ENCODE data around the gene SALL4.
"Not testable (repeated sequence)": the region's sequence is repeated elsewhere in the genome, so short reads cannot be mapped to it uniquely, and the experiment has no call there.

Gene SALL4

DNA sequence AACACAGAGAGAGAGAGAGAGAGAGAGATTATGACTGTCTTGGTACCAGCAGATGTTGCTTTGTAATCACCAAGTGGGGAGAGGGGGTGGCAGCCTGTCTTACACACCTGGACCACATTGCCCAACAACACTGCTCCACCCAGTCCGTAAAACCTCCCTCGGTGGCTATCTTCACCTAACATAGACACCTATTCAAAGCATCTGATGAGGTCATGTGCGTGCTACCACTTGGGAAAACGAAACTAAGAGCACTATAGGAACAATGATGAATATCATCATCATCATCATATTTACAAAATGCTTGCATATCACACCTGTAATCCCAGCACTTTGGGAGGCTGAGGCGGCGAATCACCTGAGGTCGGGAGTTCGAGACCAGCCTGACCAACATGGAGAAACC lies 24.1 kb upstream of the SALL4 start:
- Histone ChIP-seq H3K4me1 (ENCODE audit: control insufficient read depth in 1 of 2, insufficient read depth in 2 of 2, low read length in 2 of 2) (no peaks in the 10 kb centered on the region), H3K9ac (ENCODE audit: low read depth in 1 of 2, low read length in 2 of 2) (no peak overlapping the region), H3K4me3 (ENCODE audit: low read depth in 1 of 2, low read length in 2 of 2) (no peak overlapping the region), H3K9me3 (ENCODE audit: control insufficient read depth in 1 of 2, low read length in 2 of 2) (no peaks in the 10 kb centered on the region), H3K27ac (ENCODE audit: low read depth, low read length) (no peak overlapping the region), H3K36me3 (ENCODE audit: control insufficient read depth in 1 of 2, insufficient read depth in 2 of 2, low read length in 2 of 2) (no peaks in the 10 kb centered on the region), H3K27me3 (ENCODE audit: control insufficient read depth in 1 of 2, insufficient read depth in 2 of 2, low read length in 2 of 2) (no peaks in the 10 kb centered on the region)

GRCh38 chr20:51818479-51819008 lies 16.2 kb upstream of the SALL4 start:
- Histone ChIP-seq H3K36me3 (ENCODE audit: control insufficient read depth in 1 of 2, insufficient read depth in 2 of 2, low read length in 2 of 2) (no peaks in the 10 kb centered on the region), H3K27ac (ENCODE audit: low read depth, low read length) (no peak overlapping the region), H3K9ac (ENCODE audit: low read depth in 1 of 2, low read length in 2 of 2) (no peak overlapping the region), H3K4me1 (ENCODE audit: control insufficient read depth in 1 of 2, insufficient read depth in 2 of 2, low read length in 2 of 2) (no peaks in the 10 kb centered on the region), H3K4me3 (ENCODE audit: low read depth in 1 of 2, low read length in 2 of 2) (no peak overlapping the region), H3K27me3 (ENCODE audit: control insufficient read depth in 1 of 2, insufficient read depth in 2 of 2, low read length in 2 of 2) (no peaks in the 10 kb centered on the region), H3K9me3 (ENCODE audit: control insufficient read depth in 1 of 2, low read length in 2 of 2) (no peaks in the 10 kb centered on the region)

DNA sequence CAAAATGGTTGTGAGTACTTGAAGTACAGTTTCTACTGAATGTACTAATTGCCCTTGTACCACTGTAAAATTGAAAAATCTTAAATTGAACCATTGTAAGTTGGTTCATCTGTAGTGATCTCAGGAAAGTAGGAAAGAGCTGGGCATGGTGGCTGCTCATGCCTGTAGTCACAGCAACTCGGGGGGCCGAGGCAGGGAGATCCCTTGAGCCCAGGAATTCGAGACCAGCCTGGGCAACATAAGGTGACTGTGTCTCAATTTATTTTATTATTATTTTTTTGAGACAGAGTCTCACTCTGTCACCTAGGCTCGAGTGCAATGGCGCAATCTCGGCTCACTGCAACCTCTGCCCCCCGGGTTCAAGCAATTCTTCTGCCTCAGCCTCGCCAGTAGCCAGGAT lies 14.5 kb upstream of the SALL4 start:
- not testable (repeated sequence) for H3K4me3 ChIP-seq (ENCODE audit: low read depth in 1 of 2, low read length in 2 of 2); H3K27me3 ChIP-seq (ENCODE audit: control insufficient read depth in 1 of 2, insufficient read depth in 2 of 2, low read length in 2 of 2); H3K4me1 ChIP-seq (ENCODE audit: control insufficient read depth in 1 of 2, insufficient read depth in 2 of 2, low read length in 2 of 2); H3K27ac ChIP-seq (ENCODE audit: low read depth, low read length); H3K9me3 ChIP-seq (ENCODE audit: control insufficient read depth in 1 of 2, low read length in 2 of 2); H3K9ac ChIP-seq (ENCODE audit: low read depth in 1 of 2, low read length in 2 of 2); H3K36me3 ChIP-seq (ENCODE audit: control insufficient read depth in 1 of 2, insufficient read depth in 2 of 2, low read length in 2 of 2)

DNA sequence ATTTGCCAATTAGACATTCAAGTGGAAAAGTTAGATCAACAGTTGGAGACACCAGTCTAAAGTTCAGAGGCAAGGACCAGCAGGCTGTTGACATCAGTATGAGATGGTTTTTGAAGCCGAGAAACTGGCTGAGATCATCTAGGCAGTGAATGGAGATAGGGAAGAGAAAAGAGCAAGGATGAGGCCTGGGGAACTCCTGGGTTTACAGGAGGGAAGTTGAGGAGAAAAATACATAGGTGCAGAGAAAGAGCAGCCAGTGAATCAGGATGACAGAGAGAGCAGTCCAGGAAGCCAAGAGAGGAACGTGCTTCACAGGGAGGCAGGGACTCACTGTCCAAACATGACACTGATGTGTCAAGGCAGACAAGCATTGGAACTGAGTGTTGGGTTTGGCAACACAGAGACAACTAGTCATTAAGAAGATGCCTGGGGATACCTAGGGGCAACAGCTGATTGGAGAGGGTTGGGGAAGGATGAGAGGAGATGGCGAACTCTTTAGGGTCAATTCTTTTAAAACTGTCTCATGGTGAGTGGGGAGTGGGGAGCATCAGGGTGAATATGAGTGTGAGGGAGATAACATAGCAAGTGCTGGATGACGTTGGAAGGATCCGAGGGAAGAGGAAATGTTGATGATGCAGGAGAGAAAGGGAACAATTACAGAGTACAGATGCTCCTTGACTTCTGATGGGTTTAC lies 13.2 kb upstream of the SALL4 start:
- Histone ChIP-seq H3K27ac (ENCODE audit: low read depth, low read length) (no peak overlapping the region), H3K36me3 (ENCODE audit: control insufficient read depth in 1 of 2, insufficient read depth in 2 of 2, low read length in 2 of 2) (no peaks in the 10 kb centered on the region), H3K9me3 (ENCODE audit: control insufficient read depth in 1 of 2, low read length in 2 of 2) (no peaks in the 10 kb centered on the region)

GRCh38 chr20:51812861-51813260 lies 10.5 kb upstream of the SALL4 start:
- Histone ChIP-seq H3K9me3 (ENCODE audit: control insufficient read depth in 1 of 2, low read length in 2 of 2) (no peaks in the 10 kb centered on the region), H3K9ac (ENCODE audit: low read depth in 1 of 2, low read length in 2 of 2) (no peak overlapping the region), H3K36me3 (ENCODE audit: control insufficient read depth in 1 of 2, insufficient read depth in 2 of 2, low read length in 2 of 2) (no peaks in the 10 kb centered on the region), H3K27ac (ENCODE audit: low read depth, low read length) (no peak overlapping the region), H3K4me1 (ENCODE audit: control insufficient read depth in 1 of 2, insufficient read depth in 2 of 2, low read length in 2 of 2) (no peaks in the 10 kb centered on the region), H3K27me3 (ENCODE audit: control insufficient read depth in 1 of 2, insufficient read depth in 2 of 2, low read length in 2 of 2) (peaks cover 0 to 6% of the 10 kb centered on the region in 2 donors), H3K4me3 (ENCODE audit: low read depth in 1 of 2, low read length in 2 of 2) (no peak overlapping the region)

More for the DNA sequence above, 13.2 kb upstream of the SALL4 start:
- Histone ChIP-seq H3K4me1 (ENCODE audit: control insufficient read depth in 1 of 2, insufficient read depth in 2 of 2, low read length in 2 of 2) (no peaks in the 10 kb centered on the region), H3K4me3 (ENCODE audit: low read depth in 1 of 2, low read length in 2 of 2) (no peak overlapping the region), H3K27me3 (ENCODE audit: control insufficient read depth in 1 of 2, insufficient read depth in 2 of 2, low read length in 2 of 2) (peaks cover 0 to 6% of the 10 kb centered on the region in 2 donors), H3K9ac (ENCODE audit: low read depth in 1 of 2, low read length in 2 of 2) (no peak overlapping the region)

DNA sequence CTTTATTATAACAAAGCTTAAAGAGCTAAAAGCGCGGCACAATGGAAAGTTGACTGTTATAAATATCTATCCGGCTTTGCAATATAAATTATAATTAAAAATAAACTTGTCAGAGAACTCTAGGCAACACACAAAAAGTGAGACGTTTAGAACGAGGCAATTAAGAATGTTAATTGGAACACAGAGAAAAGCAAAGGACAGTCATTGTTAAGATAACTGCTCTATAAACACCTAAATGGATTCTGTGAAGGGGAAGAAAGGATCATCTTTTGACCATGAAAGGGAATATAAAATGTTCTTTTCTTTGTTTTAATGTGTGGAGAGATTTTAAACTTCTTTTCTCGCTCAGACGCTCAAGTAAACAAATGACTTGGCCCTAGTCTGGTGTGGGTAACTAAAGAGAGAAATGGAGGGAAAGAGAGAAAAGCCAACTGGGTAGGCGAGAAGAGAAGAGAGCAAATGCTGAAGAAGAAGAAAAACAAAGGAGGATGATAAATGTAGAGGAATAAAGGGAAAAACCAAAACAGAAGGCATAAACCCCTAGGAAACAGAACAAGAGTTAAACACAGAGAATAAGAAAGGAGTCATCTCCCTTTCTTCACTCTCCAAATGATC lies 9.3 kb upstream of the SALL4 start:
- H3K27me3 ChIP-seq (ENCODE audit: control insufficient read depth in 1 of 2, insufficient read depth in 2 of 2, low read length in 2 of 2): peaks cover 0 to 6% of the 10 kb centered on the region in 2 donors
- no peak overlapping the region for H3K9ac ChIP-seq (ENCODE audit: low read depth in 1 of 2, low read length in 2 of 2)
- no peaks in the 10 kb centered on the region for H3K4me1 ChIP-seq (ENCODE audit: control insufficient read depth in 1 of 2, insufficient read depth in 2 of 2, low read length in 2 of 2)
- H3K4me3 ChIP-seq (ENCODE audit: low read depth in 1 of 2, low read length in 2 of 2): no peak overlapping the region
- H3K27ac ChIP-seq (ENCODE audit: low read depth, low read length): no peak overlapping the region
- no peaks in the 10 kb centered on the region for H3K36me3 ChIP-seq (ENCODE audit: control insufficient read depth in 1 of 2, insufficient read depth in 2 of 2, low read length in 2 of 2)
- no peaks in the 10 kb centered on the region for H3K9me3 ChIP-seq (ENCODE audit: control insufficient read depth in 1 of 2, low read length in 2 of 2)

- Histone ChIP-seq H3K4me1 (ENCODE audit: control insufficient read depth in 1 of 2, insufficient read depth in 2 of 2, low read length in 2 of 2) (no peaks in the 10 kb centered on the region), H3K27ac (ENCODE audit: low read depth, low read length) (no peak overlapping the region)
Measured at GRCh38 chr20:51811042-51811355, 8.7 kb upstream of the SALL4 start.

DNA sequence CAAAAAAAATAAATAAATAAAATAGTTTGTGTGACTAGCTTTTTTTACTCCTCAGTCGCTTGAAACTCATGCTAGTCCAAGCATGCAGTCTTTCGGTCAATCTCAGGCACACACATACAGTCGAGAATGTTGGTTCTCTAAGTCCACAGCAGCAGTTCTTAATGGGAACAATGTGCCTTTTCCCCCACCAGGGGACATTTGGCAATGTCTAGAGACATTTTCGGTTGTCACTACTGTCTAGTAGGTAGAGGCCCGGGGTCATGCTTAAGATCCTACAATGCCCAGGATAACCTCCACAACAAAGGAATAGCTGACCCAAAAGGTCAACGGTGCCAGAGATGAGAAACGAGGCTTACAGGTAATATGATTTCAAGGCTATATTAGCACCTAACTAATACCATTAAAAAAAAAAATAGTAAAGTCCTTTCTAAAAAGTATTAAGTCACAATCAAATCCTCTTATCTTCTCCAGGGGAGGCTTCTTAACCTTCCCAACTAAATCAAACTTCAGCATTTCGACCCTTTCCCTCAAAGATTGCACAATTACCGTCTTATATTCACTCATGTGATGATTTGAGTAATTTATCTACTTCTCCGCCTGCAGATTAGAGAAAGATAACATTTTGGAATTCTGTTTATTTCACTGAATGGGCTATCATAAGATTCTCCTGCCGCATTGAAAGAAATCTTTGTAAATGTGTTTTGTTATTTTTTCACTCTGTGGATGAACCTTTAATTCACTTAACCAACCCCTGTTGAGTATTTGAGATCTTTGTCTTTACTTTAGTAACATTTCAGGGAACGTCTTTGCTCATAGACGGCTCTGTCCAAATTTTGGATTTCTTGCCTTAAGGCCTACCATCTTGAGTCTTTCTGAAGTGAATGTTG lies 8.1 kb upstream of the SALL4 start:
- no peaks in the 10 kb centered on the region for H3K9me3 ChIP-seq (ENCODE audit: control insufficient read depth in 1 of 2, low read length in 2 of 2)
- H3K4me3 ChIP-seq (ENCODE audit: low read depth in 1 of 2, low read length in 2 of 2): no peak overlapping the region
- H3K27ac ChIP-seq (ENCODE audit: low read depth, low read length): no peak overlapping the region
- no peak overlapping the region for H3K9ac ChIP-seq (ENCODE audit: low read depth in 1 of 2, low read length in 2 of 2)
- no peaks in the 10 kb centered on the region for H3K4me1 ChIP-seq (ENCODE audit: control insufficient read depth in 1 of 2, insufficient read depth in 2 of 2, low read length in 2 of 2)
- peaks cover 0 to 6% of the 10 kb centered on the region in 2 donors for H3K27me3 ChIP-seq (ENCODE audit: control insufficient read depth in 1 of 2, insufficient read depth in 2 of 2, low read length in 2 of 2)
- no peaks in the 10 kb centered on the region for H3K36me3 ChIP-seq (ENCODE audit: control insufficient read depth in 1 of 2, insufficient read depth in 2 of 2, low read length in 2 of 2)

More at GRCh38 chr20:51811042-51811355, 8.7 kb upstream of the SALL4 start:
- no peak overlapping the region for H3K4me3 ChIP-seq (ENCODE audit: low read depth in 1 of 2, low read length in 2 of 2)
- H3K9me3 ChIP-seq (ENCODE audit: control insufficient read depth in 1 of 2, low read length in 2 of 2): no peaks in the 10 kb centered on the region
- no peak overlapping the region for H3K9ac ChIP-seq (ENCODE audit: low read depth in 1 of 2, low read length in 2 of 2)
- H3K36me3 ChIP-seq (ENCODE audit: control insufficient read depth in 1 of 2, insufficient read depth in 2 of 2, low read length in 2 of 2): no peaks in the 10 kb centered on the region
- peaks cover 0 to 6% of the 10 kb centered on the region in 2 donors for H3K27me3 ChIP-seq (ENCODE audit: control insufficient read depth in 1 of 2, insufficient read depth in 2 of 2, low read length in 2 of 2)

- Histone ChIP-seq H3K9me3 (ENCODE audit: control insufficient read depth in 1 of 2, low read length in 2 of 2) (no peaks in the 10 kb centered on the region), H3K9ac (ENCODE audit: low read depth in 1 of 2, low read length in 2 of 2) (no peak overlapping the region), H3K4me1 (ENCODE audit: control insufficient read depth in 1 of 2, insufficient read depth in 2 of 2, low read length in 2 of 2) (no peaks in the 10 kb centered on the region), H3K27ac (ENCODE audit: low read depth, low read length) (no peak overlapping the region), H3K36me3 (ENCODE audit: control insufficient read depth in 1 of 2, insufficient read depth in 2 of 2, low read length in 2 of 2) (no peaks in the 10 kb centered on the region), H3K4me3 (ENCODE audit: low read depth in 1 of 2, low read length in 2 of 2) (no peak overlapping the region), H3K27me3 (ENCODE audit: control insufficient read depth in 1 of 2, insufficient read depth in 2 of 2, low read length in 2 of 2) (peaks cover 5 to 6% of the 10 kb centered on the region in 2 donors)
Measured at GRCh38 chr20:51807720-51808250, 5.5 kb upstream of the SALL4 start.

DNA sequence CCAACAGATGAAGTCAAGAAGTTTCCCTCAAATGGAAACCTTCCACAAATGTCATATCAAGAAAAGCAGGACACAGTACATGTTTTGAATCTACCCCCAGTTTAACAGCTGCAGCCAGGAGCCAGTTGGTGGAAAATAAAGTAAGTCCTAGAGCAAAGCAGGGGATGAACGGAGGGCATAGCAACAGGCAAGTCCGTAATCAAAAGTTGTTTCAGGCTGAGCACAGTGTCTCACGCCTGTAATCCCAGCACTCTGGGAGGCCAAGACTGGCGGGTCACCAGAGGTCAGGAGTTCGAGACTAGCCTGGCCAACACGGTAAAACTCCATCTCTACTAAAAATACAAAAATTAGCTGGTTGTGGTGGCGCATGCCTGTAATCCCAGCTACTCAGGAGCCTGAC lies 2.4 kb upstream of the SALL4 start:
- peaks cover 12 to 24% of the 10 kb centered on the region in 2 donors for H3K4me1 ChIP-seq (ENCODE audit: control insufficient read depth in 1 of 2, insufficient read depth in 2 of 2, low read length in 2 of 2)
- no peak overlapping the region for H3K27ac ChIP-seq (ENCODE audit: low read depth, low read length)
- no peak overlapping the region for H3K4me3 ChIP-seq (ENCODE audit: low read depth in 1 of 2, low read length in 2 of 2)
- no peaks in the 10 kb centered on the region for H3K36me3 ChIP-seq (ENCODE audit: control insufficient read depth in 1 of 2, insufficient read depth in 2 of 2, low read length in 2 of 2)
- no peak overlapping the region for H3K9ac ChIP-seq (ENCODE audit: low read depth in 1 of 2, low read length in 2 of 2)
- no peaks in the 10 kb centered on the region for H3K9me3 ChIP-seq (ENCODE audit: control insufficient read depth in 1 of 2, low read length in 2 of 2)
- peaks cover 12 to 18% of the 10 kb centered on the region in 2 donors for H3K27me3 ChIP-seq (ENCODE audit: control insufficient read depth in 1 of 2, insufficient read depth in 2 of 2, low read length in 2 of 2)

Data from duodenal mucosa (tissue), 2 donors.